ENCODE data around the gene UBTD2. TPM values are rescaled to one million over a fixed set of nuclear protein-coding genes. Genes with fewer than 3 reads are reported as not detected.

The UBTD2 gene
- polyA plus RNA-seq, 1 donor from 2014 or later: 89.9 TPM

DNA sequence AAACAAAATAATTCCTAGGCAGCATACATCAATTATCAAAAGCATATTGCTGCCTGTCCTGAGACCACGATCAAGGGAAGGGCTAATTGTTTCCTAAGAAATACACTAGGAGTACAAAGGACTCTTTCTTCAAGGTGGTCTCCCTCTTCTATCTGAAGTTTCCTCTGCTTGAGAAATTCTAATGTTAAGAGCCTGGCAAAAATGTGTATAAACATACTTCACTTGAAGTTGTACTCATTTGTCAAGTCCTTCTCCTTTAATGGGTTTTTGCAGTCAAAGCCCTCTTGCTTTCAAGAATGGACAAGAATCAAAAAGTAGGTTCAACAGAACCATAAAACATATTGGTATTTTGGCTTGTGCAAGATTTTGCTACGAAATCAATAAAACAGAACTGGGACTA, 31.1 kb downstream of the UBTD2 start:
- H3K79me2 ChIP-seq (replicated peaks; ENCODE audit: insufficient read depth, low read length): peaks cover 46% of the 10 kb centered on the region
- no peaks in the 10 kb centered on the region for H3K27me3 ChIP-seq (ENCODE audit: insufficient read depth, low read depth, low read length)
- H3K9me2 ChIP-seq (ENCODE audit: insufficient read depth, low read length): no peaks in the 10 kb centered on the region
- H3K4me3 ChIP-seq (ENCODE audit: low read length): no peak overlapping the region
- no peak overlapping the region for H3K9ac ChIP-seq (ENCODE audit: low read length)
- H2AFZ ChIP-seq (ENCODE audit: low read depth, low read length): no peak overlapping the region
- no peak overlapping the region for H3K27ac ChIP-seq (ENCODE audit: low read length)
- H3K9me3 ChIP-seq (ENCODE audit: low read length): peaks cover 12% of the 10 kb centered on the region
- no peaks in the 10 kb centered on the region for H3F3A ChIP-seq (ENCODE audit: insufficient read depth, low read length, poor library complexity, severe bottlenecking)
- no peaks in the 10 kb centered on the region for H4K20me1 ChIP-seq (ENCODE audit: insufficient read depth)
- no peak for TF ChIP-seq SMC3 (conservative IDR thresholded peaks at IDR 0.05; ENCODE audit: poor library complexity)
- TF ChIP-seq RAD21 (conservative IDR thresholded peaks at IDR 0.05): no peak
- TF ChIP-seq, protein P1, sequence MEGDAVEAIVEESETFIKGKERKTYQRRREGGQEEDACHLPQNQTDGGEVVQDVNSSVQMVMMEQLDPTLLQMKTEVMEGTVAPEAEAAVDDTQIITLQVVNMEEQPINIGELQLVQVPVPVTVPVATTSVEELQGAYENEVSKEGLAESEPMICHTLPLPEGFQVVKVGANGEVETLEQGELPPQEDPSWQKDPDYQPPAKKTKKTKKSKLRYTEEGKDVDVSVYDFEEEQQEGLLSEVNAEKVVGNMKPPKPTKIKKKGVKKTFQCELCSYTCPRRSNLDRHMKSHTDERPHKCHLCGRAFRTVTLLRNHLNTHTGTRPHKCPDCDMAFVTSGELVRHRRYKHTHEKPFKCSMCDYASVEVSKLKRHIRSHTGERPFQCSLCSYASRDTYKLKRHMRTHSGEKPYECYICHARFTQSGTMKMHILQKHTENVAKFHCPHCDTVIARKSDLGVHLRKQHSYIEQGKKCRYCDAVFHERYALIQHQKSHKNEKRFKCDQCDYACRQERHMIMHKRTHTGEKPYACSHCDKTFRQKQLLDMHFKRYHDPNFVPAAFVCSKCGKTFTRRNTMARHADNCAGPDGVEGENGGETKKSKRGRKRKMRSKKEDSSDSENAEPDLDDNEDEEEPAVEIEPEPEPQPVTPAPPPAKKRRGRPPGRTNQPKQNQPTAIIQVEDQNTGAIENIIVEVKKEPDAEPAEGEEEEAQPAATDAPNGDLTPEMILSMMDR (IDR thresholded peaks at IDR 0.05; ENCODE audit: poor library complexity, severe bottlenecking): no peak
- peaks cover 9% of the 10 kb centered on the region for H3K36me3 ChIP-seq (ENCODE audit: insufficient read depth, low read length)
- H3K4me2 ChIP-seq (ENCODE audit: low read length): no peak overlapping the region

DNA sequence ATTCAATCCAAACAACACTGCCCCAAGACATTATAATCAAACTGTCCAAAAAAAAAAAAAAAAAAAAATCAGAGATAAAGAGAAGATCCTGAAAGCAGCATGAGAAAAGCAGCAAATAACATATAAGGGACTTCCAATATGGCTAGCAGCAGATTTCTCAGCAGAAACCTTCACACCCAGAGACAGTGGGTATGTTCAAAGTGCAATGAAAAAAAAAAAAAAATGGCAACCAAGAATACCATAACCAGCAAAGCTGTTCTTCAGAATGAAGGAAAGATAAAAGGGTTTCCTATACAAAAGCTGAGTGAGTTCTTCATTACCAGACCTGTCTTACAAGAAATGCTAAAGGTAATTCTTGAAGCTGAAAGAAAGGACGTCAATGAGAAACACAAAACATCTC, 32.1 kb downstream of the UBTD2 start:
- no peaks in the 10 kb centered on the region for H3K9me2 ChIP-seq (ENCODE audit: insufficient read depth, low read length)
- TF ChIP-seq SMC3 (conservative IDR thresholded peaks at IDR 0.05; ENCODE audit: poor library complexity): no peak
- TF ChIP-seq POLR2AphosphoS5 (IDR thresholded peaks at IDR 0.05): no peak
- TF ChIP-seq TAF1 (IDR thresholded peaks at IDR 0.05; ENCODE audit: low read depth): no peak
- TF ChIP-seq MXI1 (conservative IDR thresholded peaks at IDR 0.05; ENCODE audit: poor library complexity, severe bottlenecking): no peak
- no peak for TF ChIP-seq EP300 (conservative IDR thresholded peaks at IDR 0.05; ENCODE audit: poor library complexity, severe bottlenecking)
- no peak for TF ChIP-seq RAD21 (conservative IDR thresholded peaks at IDR 0.05)
- TF ChIP-seq EZH2 (IDR thresholded peaks at IDR 0.05; ENCODE audit: borderline replicate concordance, insufficient read depth, low read length, poor library complexity, severe bottlenecking): no peak
- TF ChIP-seq, protein P1 (IDR thresholded peaks at IDR 0.05; ENCODE audit: poor library complexity, severe bottlenecking): no peak
- H3K36me3 ChIP-seq (ENCODE audit: insufficient read depth, low read length): peaks cover 9% of the 10 kb centered on the region
- H3K79me2 ChIP-seq (replicated peaks; ENCODE audit: insufficient read depth, low read length): peaks cover 50% of the 10 kb centered on the region
- peaks cover 12% of the 10 kb centered on the region for H3K9me3 ChIP-seq (ENCODE audit: low read length)
- H3F3A ChIP-seq (ENCODE audit: insufficient read depth, low read length, poor library complexity, severe bottlenecking): no peaks in the 10 kb centered on the region
- no peak overlapping the region for H3K4me3 ChIP-seq (ENCODE audit: low read length)
- H2AFZ ChIP-seq (ENCODE audit: low read depth, low read length): no peak overlapping the region
- H4K20me1 ChIP-seq (ENCODE audit: insufficient read depth): no peaks in the 10 kb centered on the region
- H3K9ac ChIP-seq (ENCODE audit: low read length): no peak overlapping the region
- H3K27me3 ChIP-seq (ENCODE audit: insufficient read depth, low read depth, low read length): no peaks in the 10 kb centered on the region
- no peak overlapping the region for H3K4me2 ChIP-seq (ENCODE audit: low read length)
- no peak overlapping the region for H3K27ac ChIP-seq (ENCODE audit: low read length)

DNA sequence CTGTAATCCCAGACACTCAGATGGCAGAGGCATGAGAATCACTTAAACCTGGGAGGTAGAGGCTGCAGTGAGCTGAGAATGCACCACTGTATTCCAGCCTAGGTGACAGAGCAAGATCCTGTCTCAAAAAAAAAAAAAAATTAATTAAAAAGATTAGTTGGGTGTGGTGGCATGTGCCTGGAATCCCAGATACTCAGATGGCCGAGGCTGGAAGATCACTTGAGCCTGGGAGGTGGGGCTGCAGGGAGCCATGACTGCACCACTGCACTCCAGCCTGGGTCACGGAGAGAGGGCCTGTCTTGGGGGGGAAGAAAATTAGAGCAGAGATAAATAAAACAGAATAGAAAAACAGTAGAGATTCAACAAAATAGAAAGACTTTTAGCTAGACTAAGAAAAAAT, 34.9 kb downstream of the UBTD2 start:
- H3K4me3 ChIP-seq (ENCODE audit: low read length): no peak overlapping the region
- no peaks in the 10 kb centered on the region for H3K36me3 ChIP-seq (ENCODE audit: insufficient read depth, low read length)
- H4K20me1 ChIP-seq (ENCODE audit: insufficient read depth): no peaks in the 10 kb centered on the region
- no peak overlapping the region for H2AFZ ChIP-seq (ENCODE audit: low read depth, low read length)
- peaks cover 58% of the 10 kb centered on the region for H3K79me2 ChIP-seq (replicated peaks; ENCODE audit: insufficient read depth, low read length)
- H3K4me2 ChIP-seq (ENCODE audit: low read length): no peak overlapping the region
- H3K9me3 ChIP-seq (ENCODE audit: low read length): no peaks in the 10 kb centered on the region
- no peaks in the 10 kb centered on the region for H3K9me2 ChIP-seq (ENCODE audit: insufficient read depth, low read length)
- H3K27me3 ChIP-seq (ENCODE audit: insufficient read depth, low read depth, low read length): no peaks in the 10 kb centered on the region
- TF ChIP-seq EP300 (conservative IDR thresholded peaks at IDR 0.05; ENCODE audit: poor library complexity, severe bottlenecking) (no peak), POLR2AphosphoS5 (IDR thresholded peaks at IDR 0.05) (no peak), EZH2 (IDR thresholded peaks at IDR 0.05; ENCODE audit: borderline replicate concordance, insufficient read depth, low read length, poor library complexity, severe bottlenecking) (no peak), MXI1 (conservative IDR thresholded peaks at IDR 0.05; ENCODE audit: poor library complexity, severe bottlenecking) (no peak), TAF1 (IDR thresholded peaks at IDR 0.05; ENCODE audit: low read depth) (no peak), SMC3 (conservative IDR thresholded peaks at IDR 0.05; ENCODE audit: poor library complexity) (no peak), RAD21 (conservative IDR thresholded peaks at IDR 0.05) (no peak)
- TF ChIP-seq, protein P2, sequence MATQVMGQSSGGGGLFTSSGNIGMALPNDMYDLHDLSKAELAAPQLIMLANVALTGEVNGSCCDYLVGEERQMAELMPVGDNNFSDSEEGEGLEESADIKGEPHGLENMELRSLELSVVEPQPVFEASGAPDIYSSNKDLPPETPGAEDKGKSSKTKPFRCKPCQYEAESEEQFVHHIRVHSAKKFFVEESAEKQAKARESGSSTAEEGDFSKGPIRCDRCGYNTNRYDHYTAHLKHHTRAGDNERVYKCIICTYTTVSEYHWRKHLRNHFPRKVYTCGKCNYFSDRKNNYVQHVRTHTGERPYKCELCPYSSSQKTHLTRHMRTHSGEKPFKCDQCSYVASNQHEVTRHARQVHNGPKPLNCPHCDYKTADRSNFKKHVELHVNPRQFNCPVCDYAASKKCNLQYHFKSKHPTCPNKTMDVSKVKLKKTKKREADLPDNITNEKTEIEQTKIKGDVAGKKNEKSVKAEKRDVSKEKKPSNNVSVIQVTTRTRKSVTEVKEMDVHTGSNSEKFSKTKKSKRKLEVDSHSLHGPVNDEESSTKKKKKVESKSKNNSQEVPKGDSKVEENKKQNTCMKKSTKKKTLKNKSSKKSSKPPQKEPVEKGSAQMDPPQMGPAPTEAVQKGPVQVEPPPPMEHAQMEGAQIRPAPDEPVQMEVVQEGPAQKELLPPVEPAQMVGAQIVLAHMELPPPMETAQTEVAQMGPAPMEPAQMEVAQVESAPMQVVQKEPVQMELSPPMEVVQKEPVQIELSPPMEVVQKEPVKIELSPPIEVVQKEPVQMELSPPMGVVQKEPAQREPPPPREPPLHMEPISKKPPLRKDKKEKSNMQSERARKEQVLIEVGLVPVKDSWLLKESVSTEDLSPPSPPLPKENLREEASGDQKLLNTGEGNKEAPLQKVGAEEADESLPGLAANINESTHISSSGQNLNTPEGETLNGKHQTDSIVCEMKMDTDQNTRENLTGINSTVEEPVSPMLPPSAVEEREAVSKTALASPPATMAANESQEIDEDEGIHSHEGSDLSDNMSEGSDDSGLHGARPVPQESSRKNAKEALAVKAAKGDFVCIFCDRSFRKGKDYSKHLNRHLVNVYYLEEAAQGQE (IDR thresholded peaks at IDR 0.05; ENCODE audit: borderline replicate concordance): no peak
- TF ChIP-seq, protein P1 (IDR thresholded peaks at IDR 0.05; ENCODE audit: poor library complexity, severe bottlenecking): no peak
- H3K9ac ChIP-seq (ENCODE audit: low read length): no peak overlapping the region
- no peak overlapping the region for H3K27ac ChIP-seq (ENCODE audit: low read length)
- H3F3A ChIP-seq (ENCODE audit: insufficient read depth, low read length, poor library complexity, severe bottlenecking): no peaks in the 10 kb centered on the region
